ENCODE measurements around the gene CTNNA1. TPM values are rescaled to one million over a fixed set of nuclear protein-coding genes. Genes with fewer than 3 reads are reported as not detected.

The CTNNA1 gene
- total and polyA plus RNA-seq, 2 donors from 2014 or later: 177 to 463 TPM

- H3K36me3 ChIP-seq (ENCODE audit: control insufficient read depth in 2 of 3, insufficient read depth in 3 of 3, low read length in 3 of 3): no peaks in the 10 kb centered on the region
- no peak overlapping the region for H3K27ac ChIP-seq (ENCODE audit: low read depth in 2 of 2, low read length in 2 of 2)
- H3K9ac ChIP-seq (ENCODE audit: low read length in 3 of 3): no peak overlapping the region
- H3K4me1 ChIP-seq (ENCODE audit: control insufficient read depth in 2 of 3, insufficient read depth in 2 of 3, low read depth in 1 of 3, low read length in 3 of 3): peaks cover 0 to 15% (median 3%) of the 10 kb centered on the region in 3 donors
- DNase-seq (no peak), FAIRE-seq (no peak)
- no peak for TF ChIP-seq CTCF (IDR thresholded peaks at IDR 0.05; ENCODE audit: borderline replicate concordance, extremely low read depth, insufficient read depth)
- H3K4me3 ChIP-seq (ENCODE audit: low read length in 3 of 3): no peak overlapping the region
- no peaks in the 10 kb centered on the region for H3K9me3 ChIP-seq (ENCODE audit: control insufficient read depth in 2 of 3, insufficient read depth in 1 of 3, low read length in 3 of 3)
- intact Hi-C loops (cut with DNase I): no loop called here
- no peaks in the 10 kb centered on the region for H3K27me3 ChIP-seq (ENCODE audit: control insufficient read depth, insufficient read depth, low read length)
Observed at GRCh38 chr5:138841531-138841930, 88.3 kb downstream of the CTNNA1 start.

DNA sequence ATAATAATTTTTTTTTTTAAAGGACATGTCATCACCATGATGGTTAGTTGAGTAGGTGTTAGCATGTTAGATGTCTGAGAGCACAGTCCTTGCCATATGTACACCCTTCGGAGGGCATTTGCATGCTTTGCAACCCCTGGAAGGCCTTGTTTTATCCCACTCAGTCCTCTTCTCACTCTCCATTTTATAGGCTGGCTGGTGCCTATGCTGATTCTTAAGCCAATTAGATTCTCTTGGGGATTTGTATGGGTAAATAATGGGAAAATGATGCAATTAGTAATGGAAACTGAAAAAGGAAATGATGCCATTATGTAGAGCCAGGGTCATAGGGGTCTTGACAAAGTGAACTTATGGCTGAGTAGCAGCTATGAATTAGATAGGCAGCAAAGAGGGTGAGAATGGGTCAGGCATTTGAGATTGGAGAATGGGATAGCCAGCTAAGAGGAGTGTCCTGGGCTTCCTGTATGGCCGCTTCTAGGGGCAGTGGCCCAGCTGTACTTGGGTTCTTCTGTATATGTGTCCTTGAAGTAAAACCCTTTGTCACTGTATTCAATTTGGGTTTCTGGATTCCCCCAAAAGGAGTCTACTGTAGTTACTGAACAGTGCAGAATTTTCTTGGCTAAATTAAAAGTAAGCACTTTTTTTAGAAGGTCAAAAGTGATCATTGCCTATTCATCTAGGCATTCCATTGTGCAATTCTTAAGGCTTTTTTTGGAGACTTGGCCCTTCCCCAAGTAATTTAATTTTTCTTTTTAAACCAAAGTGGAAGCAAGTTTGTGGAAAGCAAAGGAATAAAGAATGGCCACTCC, 90.3 kb downstream of the CTNNA1 start:
- H3K27me3 ChIP-seq (ENCODE audit: control insufficient read depth, insufficient read depth, low read length): no peaks in the 10 kb centered on the region
- no peak overlapping the region for H3K27ac ChIP-seq (ENCODE audit: low read depth in 2 of 2, low read length in 2 of 2)
- no peaks in the 10 kb centered on the region for H3K9me3 ChIP-seq (ENCODE audit: control insufficient read depth in 2 of 3, insufficient read depth in 1 of 3, low read length in 3 of 3)
- TF ChIP-seq CTCF (IDR thresholded peaks at IDR 0.05; ENCODE audit: borderline replicate concordance, extremely low read depth, insufficient read depth): no peak
- FAIRE-seq (no peak), DNase-seq (no peak)
- H3K4me1 ChIP-seq (ENCODE audit: control insufficient read depth in 2 of 3, insufficient read depth in 2 of 3, low read depth in 1 of 3, low read length in 3 of 3): peaks cover 0 to 15% (median 3%) of the 10 kb centered on the region in 3 donors
- intact Hi-C loops (cut with DNase I): no loop called here
- H3K36me3 ChIP-seq (ENCODE audit: control insufficient read depth in 2 of 3, insufficient read depth in 3 of 3, low read length in 3 of 3): no peaks in the 10 kb centered on the region
- no peak overlapping the region for H3K9ac ChIP-seq (ENCODE audit: low read length in 3 of 3)
- H3K4me3 ChIP-seq (ENCODE audit: low read length in 3 of 3): no peak overlapping the region

DNA sequence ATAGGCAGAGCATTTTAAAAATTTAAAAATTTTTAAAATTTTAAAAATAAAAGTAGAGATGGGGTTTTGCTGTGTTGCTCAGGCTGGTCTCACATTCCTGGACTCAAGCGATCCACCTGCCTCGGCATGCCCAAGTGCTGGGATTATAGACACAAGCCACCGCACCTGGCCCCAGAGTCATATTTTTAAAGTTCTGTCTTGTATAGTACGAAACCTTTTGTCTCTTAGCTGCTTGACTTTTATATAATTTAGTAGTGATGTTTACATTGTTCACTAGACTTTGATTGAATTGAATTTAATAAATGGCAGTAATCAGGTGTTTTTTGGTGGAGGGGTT, 90.9 kb downstream of the CTNNA1 start:
- DNase-seq (no peak), FAIRE-seq (no peak)
- H3K27ac ChIP-seq (ENCODE audit: low read depth in 2 of 2, low read length in 2 of 2): no peak overlapping the region
- no peak overlapping the region for H3K9ac ChIP-seq (ENCODE audit: low read length in 3 of 3)
- TF ChIP-seq CTCF (IDR thresholded peaks at IDR 0.05; ENCODE audit: borderline replicate concordance, extremely low read depth, insufficient read depth): no peak
- H3K4me1 ChIP-seq (ENCODE audit: control insufficient read depth in 2 of 3, insufficient read depth in 2 of 3, low read depth in 1 of 3, low read length in 3 of 3): peaks cover 0 to 15% (median 3%) of the 10 kb centered on the region in 3 donors
- H3K27me3 ChIP-seq (ENCODE audit: control insufficient read depth, insufficient read depth, low read length): no peaks in the 10 kb centered on the region
- H3K4me3 ChIP-seq (ENCODE audit: low read length in 3 of 3): no peak overlapping the region
- H3K36me3 ChIP-seq (ENCODE audit: control insufficient read depth in 2 of 3, insufficient read depth in 3 of 3, low read length in 3 of 3): no peaks in the 10 kb centered on the region
- intact Hi-C loops (cut with DNase I): no loop called here
- no peaks in the 10 kb centered on the region for H3K9me3 ChIP-seq (ENCODE audit: control insufficient read depth in 2 of 3, insufficient read depth in 1 of 3, low read length in 3 of 3)

Measured in kidney (tissue), 14 donors.